Neural cell (in vitro differentiated cells): ENCODE data around the gene NEK4. TPM values are rescaled to one million over a fixed set of nuclear protein-coding genes. Genes with fewer than 3 reads are reported as not detected.

Source experiments
- H2AFZ ChIP-seq: fragments of 200-600, 300-800 bp; sonication (generic), shearing (Covaris generic); 2 replicates; pipeline ENCODE4 v1.6.0; 2014; ENCODE audit warnings: low read depth, mild to moderate bottlenecking, antibody characterized with exemption, low read length, moderate library complexity
- H3F3A ChIP-seq: fragments of 200-600 bp; shearing (Covaris generic); 2 replicates; pipeline ENCODE4 v1.6.1; 2016; ENCODE audit warnings: mild to moderate bottlenecking, moderate library complexity, mixed read lengths, antibody characterized with exemption, low read length; ENCODE audit not compliant: insufficient read depth, poor library complexity, severe bottlenecking
- H3K27ac ChIP-seq: fragments of 200-600, 300-800 bp; sonication (generic), shearing (Covaris generic); 2 replicates; pipeline ENCODE4 v1.5.1; 2014; ENCODE audit warnings: mild to moderate bottlenecking, low read length, moderate library complexity
- H3K27me3 ChIP-seq: fragments of 300-800, 200-600 bp; sonication (generic), shearing (Covaris generic); 2 replicates; pipeline ENCODE4 v1.6.0; 2014; ENCODE audit warnings: mild to moderate bottlenecking, low read depth, low read length, moderate library complexity; ENCODE audit not compliant: insufficient read depth
- H3K36me3 ChIP-seq: fragments of 300-800, 200-600 bp; sonication (generic), shearing (Covaris generic); 2 replicates; pipeline ENCODE4 v1.5.1; 2014; ENCODE audit warnings: mild to moderate bottlenecking, antibody characterized with exemption, low read length, moderate library complexity; ENCODE audit not compliant: insufficient read depth
- H3K4me2 ChIP-seq: fragments of 300-800, 200-600 bp; sonication (generic), shearing (Covaris generic); 2 replicates; pipeline ENCODE4 v1.6.0; 2014; ENCODE audit warnings: mild to moderate bottlenecking, low read length
- H3K4me3 ChIP-seq: fragments of 300-800, 200-600 bp; sonication (generic), shearing (Covaris generic); 2 replicates; pipeline ENCODE4 v1.5.1; 2014; ENCODE audit warnings: mild to moderate bottlenecking, low read length, moderate library complexity
- H3K79me2 ChIP-seq: fragments of 200-600 bp; shearing (Covaris generic); replicated peaks from 2 replicates; pipeline ENCODE4 v1.6.0; 2014; ENCODE audit warnings: mild to moderate bottlenecking, low read length, moderate library complexity; ENCODE audit not compliant: insufficient read depth
- H3K9ac ChIP-seq: fragments of 300-800, 200-600 bp; sonication (generic), shearing (Covaris generic); 2 replicates; pipeline ENCODE4 v1.6.1; 2016; ENCODE audit warnings: mild to moderate bottlenecking, low read length, mixed read lengths
- H3K9me2 ChIP-seq: fragments of 200-600 bp; shearing (Covaris generic); 2 replicates; pipeline ENCODE4 v1.6.1; 2016; ENCODE audit warnings: mild to moderate bottlenecking, low read length, mixed read lengths; ENCODE audit not compliant: insufficient read depth
- H3K9me3 ChIP-seq: fragments of 200-600, 300-800 bp; sonication (generic), shearing (Covaris generic); 2 replicates; pipeline ENCODE4 v1.6.1; 2016; ENCODE audit warnings: mild to moderate bottlenecking, mixed run types, low read length, moderate library complexity, mixed read lengths
- H4K20me1 ChIP-seq: fragments of 200-600 bp; shearing (Covaris generic); 2 replicates; pipeline ENCODE4 v1.6.1; 2016; ENCODE audit warnings: mild to moderate bottlenecking, mixed run types; ENCODE audit not compliant: insufficient read depth
- EP300 ChIP-seq: fragments of 450-650 bp; conservative IDR thresholded peaks from 2 replicates; pipeline ENCODE4 v1.6.1; 2014; ENCODE audit warnings: antibody characterized with exemption, mild to moderate bottlenecking, moderate library complexity; ENCODE audit not compliant: poor library complexity, severe bottlenecking
- EZH2 ChIP-seq: fragments of 200-600, 300-800 bp; shearing (Covaris generic), sonication (generic); IDR thresholded peaks from 2 replicates; pipeline ENCODE4 v1.6.1; 2014; ENCODE audit warnings: antibody characterized with exemption, low read length, borderline replicate concordance, mild to moderate bottlenecking; ENCODE audit not compliant: insufficient read depth, poor library complexity, severe bottlenecking
- MXI1 ChIP-seq: fragments of 450-650 bp; conservative IDR thresholded peaks from 2 replicates; pipeline ENCODE4 v1.6.1; 2014; ENCODE audit warnings: antibody characterized with exemption, mild to moderate bottlenecking; ENCODE audit not compliant: poor library complexity, severe bottlenecking
- POLR2AphosphoS5 ChIP-seq: IDR thresholded peaks from 2 replicates; pipeline ENCODE4 v1.6.1; 2012
- RAD21 ChIP-seq: fragments of 450-650 bp; conservative IDR thresholded peaks from 2 replicates; pipeline ENCODE4 v1.6.1; 2014; ENCODE audit warnings: antibody characterized with exemption, mild to moderate bottlenecking, moderate library complexity
- SMC3 ChIP-seq: fragments of 450-650 bp; conservative IDR thresholded peaks from 2 replicates; pipeline ENCODE4 v1.6.1; 2014; ENCODE audit warnings: antibody characterized with exemption, mild to moderate bottlenecking, moderate library complexity; ENCODE audit not compliant: poor library complexity
- TAF1 ChIP-seq: IDR thresholded peaks from 2 replicates; pipeline ENCODE4 v1.6.1; 2012; ENCODE audit warnings: low read depth
- polyA plus RNA-seq: library from polyadenylated mRNA; depleted of rRNA; stranded (reverse); fragments of >200 nt; gene quantifications from 2 replicates; pipeline ENCODE4 v1.2.3, GENCODE V29; 2014
- TF ChIP-seq, protein P1 (sequence below): IDR thresholded peaks from 2 replicates; pipeline ENCODE4 v1.6.1; 2012; ENCODE audit warnings: borderline replicate concordance
- TF ChIP-seq, protein P2 (sequence below): fragments of 450-650 bp; IDR thresholded peaks from 2 replicates; pipeline ENCODE4 v1.5.1; 2014; ENCODE audit warnings: antibody characterized with exemption, mild to moderate bottlenecking, moderate library complexity; ENCODE audit not compliant: poor library complexity, severe bottlenecking

Gene NEK4
- polyA plus RNA-seq, 1 donor from 2014 or later: 45.6 TPM

DNA sequence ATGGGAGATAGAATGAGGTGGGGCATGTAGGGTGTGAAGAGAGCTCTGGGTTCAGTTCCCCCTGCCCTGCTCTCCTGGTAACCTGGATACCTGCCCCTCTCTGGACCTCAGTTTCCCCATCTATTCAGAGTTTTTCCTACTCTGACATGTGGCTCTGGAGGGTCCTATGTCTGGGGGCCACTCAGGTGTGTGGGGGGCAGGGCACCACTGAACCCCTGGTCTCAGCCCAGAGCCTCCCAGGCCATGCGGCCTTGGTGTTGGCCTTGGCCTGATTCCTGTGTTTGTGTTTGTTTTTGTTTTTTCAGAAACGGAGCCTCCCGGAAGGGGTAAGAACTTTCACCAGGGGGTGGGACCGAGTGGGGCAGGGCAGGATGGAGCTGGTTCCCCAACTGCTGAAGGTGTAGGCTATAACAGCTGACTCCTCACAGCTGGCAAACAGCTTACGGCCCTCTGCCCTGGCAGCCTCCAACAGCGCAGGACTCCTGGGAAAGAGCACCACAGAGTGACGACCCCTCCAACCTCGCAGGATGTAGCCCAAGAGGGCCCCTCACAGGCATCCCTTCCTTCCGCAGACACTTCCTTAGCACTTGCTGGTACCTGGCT lies 24.7 kb upstream of the NEK4 start:
- TF ChIP-seq EP300: no peak
- TF ChIP-seq EZH2: no peak
- no peak for TF ChIP-seq MXI1
- no peak for TF ChIP-seq SMC3
- no peak for TF ChIP-seq POLR2AphosphoS5
- TF ChIP-seq, protein P1, sequence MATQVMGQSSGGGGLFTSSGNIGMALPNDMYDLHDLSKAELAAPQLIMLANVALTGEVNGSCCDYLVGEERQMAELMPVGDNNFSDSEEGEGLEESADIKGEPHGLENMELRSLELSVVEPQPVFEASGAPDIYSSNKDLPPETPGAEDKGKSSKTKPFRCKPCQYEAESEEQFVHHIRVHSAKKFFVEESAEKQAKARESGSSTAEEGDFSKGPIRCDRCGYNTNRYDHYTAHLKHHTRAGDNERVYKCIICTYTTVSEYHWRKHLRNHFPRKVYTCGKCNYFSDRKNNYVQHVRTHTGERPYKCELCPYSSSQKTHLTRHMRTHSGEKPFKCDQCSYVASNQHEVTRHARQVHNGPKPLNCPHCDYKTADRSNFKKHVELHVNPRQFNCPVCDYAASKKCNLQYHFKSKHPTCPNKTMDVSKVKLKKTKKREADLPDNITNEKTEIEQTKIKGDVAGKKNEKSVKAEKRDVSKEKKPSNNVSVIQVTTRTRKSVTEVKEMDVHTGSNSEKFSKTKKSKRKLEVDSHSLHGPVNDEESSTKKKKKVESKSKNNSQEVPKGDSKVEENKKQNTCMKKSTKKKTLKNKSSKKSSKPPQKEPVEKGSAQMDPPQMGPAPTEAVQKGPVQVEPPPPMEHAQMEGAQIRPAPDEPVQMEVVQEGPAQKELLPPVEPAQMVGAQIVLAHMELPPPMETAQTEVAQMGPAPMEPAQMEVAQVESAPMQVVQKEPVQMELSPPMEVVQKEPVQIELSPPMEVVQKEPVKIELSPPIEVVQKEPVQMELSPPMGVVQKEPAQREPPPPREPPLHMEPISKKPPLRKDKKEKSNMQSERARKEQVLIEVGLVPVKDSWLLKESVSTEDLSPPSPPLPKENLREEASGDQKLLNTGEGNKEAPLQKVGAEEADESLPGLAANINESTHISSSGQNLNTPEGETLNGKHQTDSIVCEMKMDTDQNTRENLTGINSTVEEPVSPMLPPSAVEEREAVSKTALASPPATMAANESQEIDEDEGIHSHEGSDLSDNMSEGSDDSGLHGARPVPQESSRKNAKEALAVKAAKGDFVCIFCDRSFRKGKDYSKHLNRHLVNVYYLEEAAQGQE: no peak
- TF ChIP-seq RAD21: no peak
- TF ChIP-seq, protein P2, sequence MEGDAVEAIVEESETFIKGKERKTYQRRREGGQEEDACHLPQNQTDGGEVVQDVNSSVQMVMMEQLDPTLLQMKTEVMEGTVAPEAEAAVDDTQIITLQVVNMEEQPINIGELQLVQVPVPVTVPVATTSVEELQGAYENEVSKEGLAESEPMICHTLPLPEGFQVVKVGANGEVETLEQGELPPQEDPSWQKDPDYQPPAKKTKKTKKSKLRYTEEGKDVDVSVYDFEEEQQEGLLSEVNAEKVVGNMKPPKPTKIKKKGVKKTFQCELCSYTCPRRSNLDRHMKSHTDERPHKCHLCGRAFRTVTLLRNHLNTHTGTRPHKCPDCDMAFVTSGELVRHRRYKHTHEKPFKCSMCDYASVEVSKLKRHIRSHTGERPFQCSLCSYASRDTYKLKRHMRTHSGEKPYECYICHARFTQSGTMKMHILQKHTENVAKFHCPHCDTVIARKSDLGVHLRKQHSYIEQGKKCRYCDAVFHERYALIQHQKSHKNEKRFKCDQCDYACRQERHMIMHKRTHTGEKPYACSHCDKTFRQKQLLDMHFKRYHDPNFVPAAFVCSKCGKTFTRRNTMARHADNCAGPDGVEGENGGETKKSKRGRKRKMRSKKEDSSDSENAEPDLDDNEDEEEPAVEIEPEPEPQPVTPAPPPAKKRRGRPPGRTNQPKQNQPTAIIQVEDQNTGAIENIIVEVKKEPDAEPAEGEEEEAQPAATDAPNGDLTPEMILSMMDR: no peak
- no peak for TF ChIP-seq TAF1

DNA sequence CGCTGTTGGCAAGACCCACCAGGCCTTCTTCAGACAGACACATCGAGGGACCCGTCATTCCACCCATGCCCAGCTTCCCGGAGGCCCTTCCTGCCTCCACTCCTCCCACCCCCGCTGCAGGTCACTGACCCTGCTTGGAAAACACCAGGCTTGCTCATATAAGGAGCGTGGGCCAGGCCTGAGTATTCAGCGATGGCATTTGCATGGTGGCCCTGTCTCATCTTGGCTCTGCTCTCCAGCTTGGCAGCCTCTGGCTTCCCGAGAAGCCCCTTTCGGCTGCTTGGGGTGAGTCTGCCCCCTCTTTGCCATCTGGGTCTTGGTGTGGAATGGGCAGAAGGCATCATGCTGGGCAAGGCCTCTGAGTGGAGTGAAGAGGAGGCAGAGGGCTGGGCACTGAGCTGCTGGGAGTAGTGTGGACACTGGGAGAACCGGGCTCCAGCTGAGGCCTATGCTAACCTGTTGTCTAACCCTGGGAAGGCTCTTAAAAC lies 23.9 kb upstream of the NEK4 start, which contains the start of gene ITIH3:
ITIH3 (plus strand) TSS at position 185 of the 488 bp plus-strand sequence; CDS start at position 193, 8 bp downstream.
- H3K9ac ChIP-seq: no peak within 1 kb of the TSS
- H3K27me3 ChIP-seq: no peaks in the 10 kb centered on the region
- TF ChIP-seq MXI1 (no peak), POLR2AphosphoS5 (no peak), SMC3 (no peak), EP300 (no peak), EZH2 (no peak), TAF1 (no peak), RAD21 (no peak)
- TF ChIP-seq, protein P1: no peak
- TF ChIP-seq, protein P2: no peak
- no peak within 1 kb of the TSS for H2AFZ ChIP-seq
- no peaks in the 10 kb centered on the region for H3K79me2 ChIP-seq
- H3F3A ChIP-seq: no peaks in the 10 kb centered on the region
- H3K4me2 ChIP-seq: no peak within 1 kb of the TSS
- no peaks in the 10 kb centered on the region for H4K20me1 ChIP-seq
- no peaks in the 10 kb centered on the region for H3K9me3 ChIP-seq
- no peaks in the 10 kb centered on the region for H3K36me3 ChIP-seq
- no peak within 1 kb of the TSS for H3K27ac ChIP-seq
- no peak within 1 kb of the TSS for H3K4me3 ChIP-seq
- no peaks in the 10 kb centered on the region for H3K9me2 ChIP-seq

More for the DNA sequence above, 24.7 kb upstream of the NEK4 start:
- Histone ChIP-seq H3K9me3 (no peaks in the 10 kb centered on the region), H3K27me3 (no peaks in the 10 kb centered on the region), H3K4me2 (no peak overlapping the region), H3K79me2 (no peaks in the 10 kb centered on the region), H3F3A (no peaks in the 10 kb centered on the region), H4K20me1 (no peaks in the 10 kb centered on the region), H3K4me3 (no peak overlapping the region), H3K27ac (no peak overlapping the region), H3K9me2 (no peaks in the 10 kb centered on the region), H2AFZ (no peak overlapping the region), H3K9ac (no peak overlapping the region), H3K36me3 (no peaks in the 10 kb centered on the region)
